GM12878 (cell line): ENCODE results near the gene FAM163A. TPM values are rescaled to one million over a fixed set of nuclear protein-coding genes. Genes with fewer than 3 reads are reported as not detected.
A peak's percentile ranks its signal among the peaks of the same experiment; 100 is the strongest.

Source experiments
- ATAC-seq: fragments of 200-7000 bp; cut with Tn5 transposase; 3 replicates; pipeline ENCODE4 v1.9.1; 2020; ENCODE audit warnings: mild to moderate bottlenecking, moderate library complexity
- BruUV-seq: library from RNA; stranded (reverse); fragments of 400-500 nt; replicated peaks from 2 replicates; lab custom pipeline; 2021; lab: Mats Ljungman, UMichigan
- CTCF ChIA-PET: fragments of 300-600 bp; sonication (Branson Sonifier 250); formaldehyde crosslinking; extraction: SDS; loops from one replicate; lab custom pipeline; 2021; ENCODE audit warnings: inconsistent platforms; lab: Yijun Ruan, JAX
- POLR2A ChIA-PET: fragments of 350-600 bp; formaldehyde crosslinking; extraction: SDS; loops from one replicate; lab custom pipeline; 2021; ENCODE audit warnings: inconsistent platforms; lab: Charles Lee
- RAD21 ChIA-PET: fragments of 300-600 bp; sonication (Branson Sonifier 250); formaldehyde crosslinking; loops from one replicate; lab custom pipeline; 2023; ENCODE audit warnings: antibody characterized with exemption; ENCODE audit not compliant: unreplicated experiment; lab: Charles Lee
- SMC1A ChIA-PET: fragments of 300-600 bp; sonication (Branson Sonifier 250); formaldehyde crosslinking; loops from one replicate; lab custom pipeline; 2023; ENCODE audit not compliant: unreplicated experiment, uncharacterized antibody; lab: Charles Lee
- DNase-seq: peaks from one replicate; pipeline ENCODE4 v3.0.0-alpha.2; 2011; ENCODE audit warnings: low read depth, low spot score
- FAIRE-seq: peaks from 3 replicates; lab custom pipeline; 2011; peaks lifted over from hg19 to GRCh38; lab: Jason Lieb, UNC
- H2AFZ ChIP-seq: 2 replicates; pipeline ENCODE4 v1.6.0; 2011; ENCODE audit warnings: low read depth, low read length, control low read depth; ENCODE audit not compliant: control insufficient read depth
- H3K27ac ChIP-seq: 2 replicates; pipeline ENCODE4 v1.5.1; 2011; ENCODE audit warnings: control low read depth; ENCODE audit not compliant: control insufficient read depth, insufficient read depth
- H3K27me3 ChIP-seq, 2 experiments: replicated peaks in 1 of 2; 2 replicates each; pipeline versions ENCODE4 v1.6.0 to v1.6.1; 2011; ENCODE audit warnings: low read length in 1 of 2; ENCODE audit not compliant: control insufficient read depth in 2 of 2, insufficient read depth in 2 of 2
- H3K36me3 ChIP-seq, 2 experiments: 2 replicates each; pipeline ENCODE4 v1.5.1; 2011; ENCODE audit warnings: low read length in 1 of 2; ENCODE audit not compliant: control insufficient read depth in 2 of 2, insufficient read depth in 2 of 2
- H3K4me1 ChIP-seq: 2 replicates; pipeline ENCODE4 v1.6.1; 2011; ENCODE audit warnings: mild to moderate bottlenecking, low read length, moderate library complexity, mixed read lengths; ENCODE audit not compliant: control insufficient read depth, insufficient read depth
- H3K4me2 ChIP-seq: 2 replicates; pipeline ENCODE4 v1.6.0; 2011; ENCODE audit warnings: control low read depth; ENCODE audit not compliant: control insufficient read depth, insufficient read depth
- H3K4me3 ChIP-seq: fragments of 200-600 bp; sonication (generic); 2 replicates; pipeline ENCODE4 v1.5.1; 2016
- H3K79me2 ChIP-seq: 2 replicates; pipeline ENCODE4 v1.6.0; 2011; ENCODE audit warnings: low read length; ENCODE audit not compliant: control insufficient read depth, insufficient read depth
- H3K9ac ChIP-seq: 2 replicates; pipeline ENCODE4 v1.8.0; 2011; ENCODE audit warnings: low read length, control low read depth, mixed read lengths; ENCODE audit not compliant: control insufficient read depth, insufficient read depth
- H3K9me3 ChIP-seq: replicated peaks from 3 replicates; pipeline ENCODE4 v1.5.1; 2011; ENCODE audit warnings: mild to moderate bottlenecking, low read length; ENCODE audit not compliant: control insufficient read depth, insufficient read depth
- H4K20me1 ChIP-seq: 2 replicates; pipeline ENCODE4 v1.6.0; 2011; ENCODE audit not compliant: control insufficient read depth, insufficient read depth
- HDGF ChIP-seq: fragments of 450-650 bp; IDR thresholded peaks from 2 replicates; pipeline ENCODE4 v1.6.1; 2016; ENCODE audit warnings: antibody characterized with exemption
- KLF5 ChIP-seq: fragments of 450-650 bp; IDR thresholded peaks from 2 replicates; pipeline ENCODE4 v1.6.1; 2014; ENCODE audit warnings: mild to moderate bottlenecking; ENCODE audit not compliant: partially characterized antibody
- MTA2 ChIP-seq: fragments of 450-650 bp; IDR thresholded peaks from 2 replicates; pipeline ENCODE4 v1.6.1; 2016; ENCODE audit warnings: low read depth, mild to moderate bottlenecking, moderate library complexity
- NR2F1 ChIP-seq: fragments of 450-650 bp; conservative IDR thresholded peaks from 2 replicates; pipeline ENCODE4 v1.6.1; 2017; ENCODE audit warnings: mild to moderate bottlenecking
- ZNF24 ChIP-seq: fragments of 450-650 bp; IDR thresholded peaks from 2 replicates; pipeline ENCODE4 v1.6.1; 2017; ENCODE audit warnings: antibody characterized with exemption, mild to moderate bottlenecking
- WGBS: methylation state at CpG from one replicate; pipeline ENCODE4 v1.1.6; 2016; ENCODE audit warnings: low lambda C conversion rate; ENCODE audit not compliant: insufficient replicate concordance, insufficient coverage; ENCODE audit errors: missing lambda C conversion rate; 5-methylcytosine and 5-hydroxymethylcytosine counted together
- in situ Hi-C: fragments of 300-500 bp; cut with MboI; formaldehyde crosslinking; loops from 9 replicates; pipeline ENCODE4 v1.14.3; 2018; ENCODE audit warnings: mixed read lengths
- intact Hi-C: fragments of 100-400 bp; cut with micrococcal nuclease; formaldehyde crosslinking; loops from one replicate; pipeline ENCODE4 v1.14.2; 2022; ENCODE audit not compliant: unreplicated experiment
- polyA plus RNA-seq, 11 experiments: library from polyadenylated mRNA; depleted of rRNA in 4 of 11; unstranded in 6 of 11; stranded (reverse) in 5 of 11; fragments of >200 nt; fragmentation: Nextera tagmentation in 4 of 11; fragmentation: Illumina TruSeq in 1 of 11; extraction: Ambion mirVana in 4 of 11; extraction: Trizol in 1 of 11; gene quantifications; 1 replicate in 1 of 11; 2 replicates in 10 of 11; pipeline versions ENCODE4 v1.2.1 to v1.2.3, GENCODE V29; 2011 to 2016; ENCODE audit warnings: inconsistent platforms in 2 of 11, missing spikeins in 2 of 11, low read depth in 1 of 11
- total RNA-seq, 4 experiments: library from RNA; depleted of rRNA in 3 of 4; stranded (reverse); fragments of >200 nt in 3 of 4; fragmentation: Illumina TruSeq in 1 of 4; extraction: Trizol in 1 of 4; gene quantifications; 2 replicates each; pipeline versions ENCODE4 v1.2.1 to v1.2.3, GENCODE V29; 2013 to 2021

Gene FAM163A
- total and polyA plus RNA-seq, 10 of the 15 experiments (the other 5 are each of a cell fraction or from before 2014, with no cell fraction given): not detected

- no peak for TF ChIP-seq HDGF
- TF ChIP-seq ZNF24: no peak
Observed at GRCh38 chr1:179807291-179807690, 64.2 kb downstream of the FAM163A start (continued).

GRCh38 chr1:179807691-179808485 is 64.8 kb downstream of the FAM163A start:
- in situ Hi-C loops: loop anchor here (5.0 to 25.0 kb wide), 2 partner anchors 91 to 721 kb away; partner anchors contain the start of gene TOR3A
- FAIRE-seq: no peak
- H3K4me2 ChIP-seq: no peak overlapping the region
- RAD21 ChIA-PET: interaction anchor here (2.3 to 13.1 kb wide), 2 partner anchors 46 to 102 kb away, joined by 5 to 474 read pairs; no protein-coding TSS in a partner anchor
- TF ChIP-seq MTA2 (peak; percentile 19; the same call in 1 of the 2 replicates), NR2F1 (peak; percentile 70), KLF5 (no peak)
- TF ChIP-seq, all 136 proteins: peak for 2
- SMC1A ChIA-PET: interaction anchor here (10.8 kb wide), 1 partner anchor 105 kb away, joined by 295 read pairs; no protein-coding TSS in a partner anchor
- no peaks in the 10 kb centered on the region for H3K36me3 ChIP-seq
- DNase-seq (no peak), ATAC-seq (peak; percentile 56)
- no peak overlapping the region for H3K27ac ChIP-seq
- no peaks in the 10 kb centered on the region for H3K4me1 ChIP-seq
- WGBS: 47% methylated on average over 10 of the region's 11 CpGs
- H3K9me3 ChIP-seq: no peaks in the 10 kb centered on the region
- no TSS peak for BruUV-seq
- H2AFZ ChIP-seq: no peak overlapping the region
- intact Hi-C loops: no loop called here
- H3K9ac ChIP-seq: no peak overlapping the region
- H3K27me3 ChIP-seq: peaks cover 0 to 4% of the 10 kb centered on the region in 2 experiments; a peak in 2 of 4 replicates
- H3K79me2 ChIP-seq: no peaks in the 10 kb centered on the region
- CTCF ChIA-PET: interaction anchor here (1.1 to 19.2 kb wide), 6 partner anchors 9 to 729 kb away, joined by 3 to 938 read pairs (median 34); no protein-coding TSS in a partner anchor
- no peak overlapping the region for H3K4me3 ChIP-seq
- POLR2A ChIA-PET: no interaction called here
- H4K20me1 ChIP-seq: no peaks in the 10 kb centered on the region
